K562 (cell line): ENCODE results near the gene MGAT1.

Experiments used
- EP300 ChIP-seq: IDR thresholded peaks from 2 replicates; pipeline ENCODE4 v1.6.1; 2012; ENCODE audit warnings: low read length, improper control_type of control experiment
- KDM1A ChIP-seq, 2 experiments: fragments of 450-650 bp; IDR thresholded peaks; 2 replicates each; pipeline ENCODE4 v1.6.1; 2016; ENCODE audit warnings: mild to moderate bottlenecking in 2 of 2
- PKNOX1 ChIP-seq: fragments of 450-650 bp; IDR thresholded peaks from 2 replicates; pipeline ENCODE4 v1.6.1; 2016
- POLR2A ChIP-seq: fragments of 450-650 bp; conservative IDR thresholded peaks from 2 replicates; pipeline ENCODE4 v1.6.1; 2016
- REST ChIP-seq, 2 experiments: fragments of 450-650 bp; formaldehyde crosslinking in 1 of 2; IDR thresholded peaks; 2 replicates each; pipeline versions ENCODE4 v1.4.0 to v1.6.1; 2014 to 2020; ENCODE audit warnings: mild to moderate bottlenecking in 2 of 2, borderline replicate concordance in 1 of 2, low read depth in 1 of 2
- SIN3A ChIP-seq, 2 experiments: fragments of 150-350 bp in 1 of 2; IDR thresholded peaks; 2 replicates each; pipeline ENCODE4 v1.6.1; 2011 to 2016; ENCODE audit warnings: borderline replicate concordance in 2 of 2, low read depth in 2 of 2, low read length in 2 of 2, mild to moderate bottlenecking in 2 of 2, moderate library complexity in 2 of 2; ENCODE audit not compliant: control insufficient read depth in 1 of 2
- ZBTB33 ChIP-seq: sonication (generic); formaldehyde crosslinking; IDR thresholded peaks from 2 replicates; pipeline ENCODE4 v1.8.1; 2023; ENCODE audit warnings: mild to moderate bottlenecking, missing genetic modification reagents
- ZNF124 ChIP-seq: sonication (generic); formaldehyde crosslinking; IDR thresholded peaks from 2 replicates; pipeline ENCODE4 v1.8.1; 2022; ENCODE audit warnings: missing genetic modification reagents

DNA sequence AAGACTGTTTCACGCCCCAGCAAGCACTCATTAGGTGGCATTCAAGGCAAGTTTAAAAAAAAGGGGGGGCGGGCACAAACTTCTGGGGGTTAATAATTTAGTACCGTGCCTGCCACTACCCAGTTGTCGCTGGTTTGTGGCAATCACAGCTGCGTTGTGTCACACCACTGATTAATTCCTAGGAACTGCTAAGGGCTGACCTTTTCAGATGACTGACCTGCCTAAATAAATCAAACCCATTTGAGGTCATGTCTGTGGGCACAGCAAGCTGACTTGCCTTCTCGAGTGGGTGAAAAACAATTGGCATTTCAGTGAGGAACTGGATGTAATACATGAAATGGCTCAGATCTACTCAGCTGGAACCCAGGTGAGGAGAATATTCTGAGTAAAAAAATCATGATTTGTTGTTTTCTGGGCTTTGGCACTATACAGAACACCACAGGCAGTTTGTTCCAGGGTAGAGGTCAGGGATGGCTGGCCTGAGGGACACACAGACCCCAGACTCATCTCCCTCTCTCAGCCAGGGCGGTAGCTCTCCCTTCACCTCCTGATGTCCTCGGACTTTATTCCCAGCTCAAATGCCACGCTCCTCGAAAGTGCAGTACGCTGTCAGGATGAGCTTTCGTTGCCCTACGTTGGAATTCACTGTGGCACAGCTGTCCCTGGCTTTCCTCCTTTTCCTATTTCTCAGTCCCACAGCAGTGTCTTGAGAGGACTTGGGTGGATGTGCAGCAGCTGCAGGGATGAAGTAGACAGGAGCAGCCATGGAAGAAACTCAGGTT, 15.5 kb upstream of the MGAT1 start:
- no peak for TF ChIP-seq PKNOX1
- no peak for TF ChIP-seq REST (IDR thresholded peaks at IDR 0.05; ENCODE audit: borderline replicate concordance)
- TF ChIP-seq REST (CRISPR knock-in tag; IDR thresholded peaks at IDR 0.05; ENCODE audit: low read depth), result no peak
- no peak for TF ChIP-seq ZBTB33 (CRISPR knock-in tag)
- TF ChIP-seq ZNF124, result no peak
- no peak for TF ChIP-seq SIN3A (IDR thresholded peaks at IDR 0.05; ENCODE audit: borderline replicate concordance in 2 of 2, control insufficient read depth in 1 of 2, low read depth in 2 of 2, low read length in 2 of 2)
- no peak for TF ChIP-seq POLR2A
- peak; percentile 45 to 53; a peak in 2 of 4 replicates for TF ChIP-seq KDM1A (IDR thresholded peaks at IDR 0.05)
- TF ChIP-seq EP300, result no peak
